Stimulated activated CD4-positive, alpha-beta T cell treated with anti-CD3 and anti-CD28 coated beads, Interleukin-1b, Interleukin-23, amount 100 ng/mL, for 48 hours (primary cell): ENCODE results near the gene MGAT3.

Source experiments
- DNase-seq: peaks from one replicate; pipeline ENCODE4 v3.0.0-alpha.2; 2020

Gene MGAT3

GRCh38 chr22:39452740-39453040 lies 4.1 kb upstream of the MGAT3 start:
- no peak for DNase-seq

- no peak for DNase-seq
Observed at GRCh38 chr22:39453765-39454378, 2.9 kb upstream of the MGAT3 start.

GRCh38 chr22:39454385-39454871 lies 2.4 kb upstream of the MGAT3 start:
- DNase-seq: no peak

GRCh38 chr22:39457198-39457555 lies 365 bp downstream of the MGAT3 start:
- no peak for DNase-seq

- DNase-seq: no peak
Observed at GRCh38 chr22:39457556-39458443, 988 bp downstream of the MGAT3 start.

- no peak for DNase-seq
Observed at GRCh38 chr22:39458444-39459083, 1.8 kb downstream of the MGAT3 start.

GRCh38 chr22:39459681-39460080 lies 2.9 kb downstream of the MGAT3 start:
- DNase-seq: no peak

GRCh38 chr22:39462443-39463221 lies 5.8 kb downstream of the MGAT3 start:
- DNase-seq: no peak

GRCh38 chr22:39463277-39463676 lies 6.5 kb downstream of the MGAT3 start:
- DNase-seq: no peak

- DNase-seq: no peak
Observed at GRCh38 chr22:39463931-39464390, 7.1 kb downstream of the MGAT3 start.

- no peak for DNase-seq
Observed at GRCh38 chr22:39466228-39467006, 9.6 kb downstream of the MGAT3 start.

GRCh38 chr22:39467390-39467895 lies 10.6 kb downstream of the MGAT3 start:
- no peak for DNase-seq

GRCh38 chr22:39468487-39469325 lies 11.9 kb downstream of the MGAT3 start:
- no peak for DNase-seq

- no peak for DNase-seq
Observed at GRCh38 chr22:39469326-39469680, 12.5 kb downstream of the MGAT3 start.

GRCh38 chr22:39469681-39470450 lies 13.1 kb downstream of the MGAT3 start:
- no peak for DNase-seq

GRCh38 chr22:39470451-39471291 lies 13.9 kb downstream of the MGAT3 start:
- no peak for DNase-seq

- no peak for DNase-seq
Observed at GRCh38 chr22:39471381-39472141, 14.7 kb downstream of the MGAT3 start.
